ENCODE measurements around the gene SLC30A7.

Gene SLC30A7

DNA sequence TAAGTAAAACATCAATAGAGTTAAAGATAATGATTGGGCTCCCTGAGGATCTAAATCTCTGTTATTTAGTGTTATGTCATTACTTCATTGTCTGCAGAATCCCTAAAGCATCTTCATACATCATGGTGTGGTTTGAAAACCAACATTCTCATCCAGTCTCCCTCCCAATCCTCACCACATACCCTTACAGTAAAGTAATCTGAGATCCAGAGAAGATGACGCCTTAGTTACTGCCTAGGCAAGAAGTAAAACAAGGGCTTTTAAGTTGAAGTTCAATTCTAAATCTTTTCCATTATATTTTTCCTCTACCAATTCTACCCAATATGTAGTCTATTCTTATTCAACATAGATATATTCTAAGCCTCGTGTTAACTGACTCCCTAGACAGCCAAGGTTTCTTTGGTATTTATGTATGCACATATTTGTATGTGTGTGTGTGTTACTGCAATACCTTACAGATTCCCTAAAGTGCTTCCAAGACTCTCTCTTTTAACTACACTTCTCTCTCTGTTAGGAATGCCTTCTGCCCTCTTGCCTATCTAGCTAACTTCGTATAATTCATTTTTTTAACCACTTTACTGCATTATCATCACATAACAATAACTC, 112.4 kb downstream of the SLC30A7 start:
- DNase-seq (ENCODE audit: extremely low read depth, low read depth) = no peak
- no peak for TF ChIP-seq CTCF (IDR thresholded peaks at IDR 0.05; ENCODE audit: low read depth, low read length, missing control alignments)
- no peak overlapping the region for H3K4me3 ChIP-seq (replicated peaks; ENCODE audit: low read depth, low read length)

GRCh38 chr1:101013776-101014175, 117.9 kb downstream of the SLC30A7 start:
- DNase-seq (ENCODE audit: extremely low read depth, low read depth) = no peak
- H3K4me3 ChIP-seq (replicated peaks; ENCODE audit: low read depth, low read length) = no peak overlapping the region
- TF ChIP-seq CTCF (IDR thresholded peaks at IDR 0.05; ENCODE audit: low read depth, low read length, missing control alignments) = no peak

- no peak for TF ChIP-seq CTCF (IDR thresholded peaks at IDR 0.05; ENCODE audit: low read depth, low read length, missing control alignments)
- no peak for DNase-seq (ENCODE audit: extremely low read depth, low read depth)
- H3K4me3 ChIP-seq (replicated peaks; ENCODE audit: low read depth, low read length) = no peak overlapping the region
Observed at GRCh38 chr1:101017448-101017847, 121.6 kb downstream of the SLC30A7 start.

- no peak for DNase-seq (ENCODE audit: extremely low read depth, low read depth)
Observed at GRCh38 chr1:101022294-101022693, 126.4 kb downstream of the SLC30A7 start.

DNA sequence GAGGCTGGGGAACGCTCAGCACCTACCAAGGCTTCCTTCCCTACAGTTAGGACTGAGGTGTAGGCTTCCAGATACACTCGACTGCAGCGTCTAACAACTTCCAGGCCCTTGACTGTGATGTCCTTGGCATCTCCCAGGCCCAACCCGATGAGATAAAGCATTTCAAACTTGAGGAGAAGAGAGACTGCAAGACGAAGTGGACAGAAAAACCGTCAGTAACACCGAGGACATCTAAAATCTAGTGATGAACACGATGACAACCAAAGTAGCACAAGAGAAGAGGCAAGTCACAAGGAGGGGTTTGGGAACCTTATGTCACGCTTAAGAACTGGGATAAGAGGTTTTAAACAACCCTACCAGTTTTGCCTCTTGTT, 129.4 kb downstream of the SLC30A7 start:
- peak overlapping the region; percentile 87 for H3K4me3 ChIP-seq (replicated peaks; ENCODE audit: low read depth, low read length)
- no peak for DNase-seq (ENCODE audit: extremely low read depth, low read depth)
- TF ChIP-seq CTCF (IDR thresholded peaks at IDR 0.05; ENCODE audit: low read depth, low read length, missing control alignments) = no peak

More at GRCh38 chr1:101022294-101022693, 126.4 kb downstream of the SLC30A7 start:
- no peak overlapping the region for H3K4me3 ChIP-seq (replicated peaks; ENCODE audit: low read depth, low read length)
- no peak for TF ChIP-seq CTCF (IDR thresholded peaks at IDR 0.05; ENCODE audit: low read depth, low read length, missing control alignments)

DNA sequence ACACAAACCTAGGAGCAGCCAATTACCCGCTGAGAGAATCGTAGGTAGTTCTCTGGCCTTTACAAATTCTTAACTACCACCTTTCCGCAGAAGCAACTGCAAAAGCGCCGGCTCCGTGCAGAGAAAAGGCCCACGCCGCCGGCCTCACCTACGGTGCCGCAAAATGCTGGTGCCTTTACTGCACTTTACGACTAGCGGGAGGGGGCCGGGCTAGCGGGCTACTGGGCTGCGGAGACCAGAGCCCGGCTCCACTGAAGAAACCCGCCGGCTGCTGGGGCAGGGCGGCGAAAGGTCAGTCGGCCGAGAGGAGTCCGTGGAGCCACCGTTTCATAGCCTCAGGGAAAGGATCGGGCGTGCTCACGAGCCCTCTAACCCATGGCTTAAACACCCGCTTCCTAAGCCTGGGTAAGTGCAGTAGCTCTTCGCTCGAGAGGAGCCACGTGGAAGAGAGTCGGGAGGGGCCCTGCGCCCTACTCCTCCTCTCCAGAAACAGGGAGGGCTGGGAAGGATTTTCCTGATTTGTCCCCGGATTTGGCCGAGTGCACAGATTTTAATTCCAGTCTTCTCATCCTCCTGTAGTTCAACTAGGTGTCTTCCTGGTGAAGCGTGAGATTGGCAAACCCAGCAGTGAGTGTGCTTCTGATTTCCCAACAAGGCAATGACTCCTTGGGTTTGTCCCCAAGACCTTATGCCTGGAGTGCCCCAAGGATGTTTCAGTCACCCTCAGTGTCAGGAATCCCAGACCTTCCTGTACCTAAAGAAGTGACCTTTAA, 130.0 kb downstream of the SLC30A7 start, which contains the start of gene DPH5:
TSS of gene DPH5 (minus strand) at position 128 of the 773 bp plus-strand sequence. CDS start 341 bp downstream, outside the sequence.
- no peak for TF ChIP-seq CTCF (IDR thresholded peaks at IDR 0.05; ENCODE audit: low read depth, low read length, missing control alignments)
- DNase-seq (ENCODE audit: extremely low read depth, low read depth) = no peak
- H3K4me3 ChIP-seq (replicated peaks; ENCODE audit: low read depth, low read length) = peak within 1 kb of the TSS; percentile 87
